Sigmoid colon (tissue), 4 donors: ENCODE measurements around the gene AK3.

ENCODE experiments used
- CTCF ChIP-seq, 4 experiments: fragments of 450-650 bp in 3 of 4; fragments of 200-600 bp in 1 of 4; IDR thresholded peaks; one replicate each; pipeline ENCODE4 v1.5.1; 2016 to 2019; ENCODE audit warnings: antibody characterized with exemption in 4 of 4, mild to moderate bottlenecking in 3 of 4, moderate library complexity in 2 of 4
- EP300 ChIP-seq, 4 donors: sonication (generic); formaldehyde crosslinking; IDR thresholded peaks; one replicate each; pipeline ENCODE4 v1.6.1; 2017; ENCODE audit warnings: antibody characterized with exemption in 4 of 4
- POLR2A ChIP-seq, 2 donors: fragments of 450-650 bp; IDR thresholded peaks; one replicate each; pipeline ENCODE4 v1.6.1; 2016; ENCODE audit warnings: antibody characterized with exemption in 2 of 2, mild to moderate bottlenecking in 2 of 2, moderate library complexity in 2 of 2
- POLR2AphosphoS5 ChIP-seq, 4 donors: sonication (generic); formaldehyde crosslinking; IDR thresholded peaks; one replicate each; pipeline ENCODE4 v1.6.1; 2017; ENCODE audit warnings: antibody characterized with exemption in 4 of 4

GRCh38 chr9:4680750-4681149 is 60.3 kb downstream of the AK3 start:
- no peak for TF ChIP-seq CTCF (IDR thresholded peaks at IDR 0.05)
- TF ChIP-seq POLR2A (IDR thresholded peaks at IDR 0.05): no peak
- no peak for TF ChIP-seq EP300 (IDR thresholded peaks at IDR 0.05)
- TF ChIP-seq POLR2AphosphoS5 (IDR thresholded peaks at IDR 0.05): peak in 2 of 4 donors; percentile 52 to 59
